GM18519 (cell line): ENCODE results near the gene CCDC24.

Experiments
- ATAC-seq: cut with Tn5 transposase; IDR thresholded peaks from one replicate; pipeline ENCODE4 v1.9.1; 2021; ENCODE audit warnings: mild to moderate bottlenecking, moderate library complexity; ENCODE audit not compliant: unreplicated experiment, low FRiP score

The CCDC24 gene

GRCh38 chr1:43991476-43992231 lies at the start of gene CCDC24:
TSS of gene CCDC24 (plus strand) at chr1:43991599. CDS start at chr1:43991879, 280 bp downstream.
- no peak for ATAC-seq

- no peak for ATAC-seq
These were observed 49.0 kb upstream of the CCDC24 start for GRCh38 chr1:43942411-43942810.

- no peak for ATAC-seq
These were observed 46.5 kb upstream of the CCDC24 start for GRCh38 chr1:43944860-43945259.

- no peak for ATAC-seq
These were observed 45.6 kb upstream of the CCDC24 start for GRCh38 chr1:43945674-43946235.

- peak; percentile 85 for ATAC-seq
These were observed 45.0 kb upstream of the CCDC24 start, which contains the start of gene IPO13 for GRCh38 chr1:43946236-43947060. TSS of gene IPO13 (plus strand) at chr1:43946950. CDS start at chr1:43947601, 651 bp downstream.

GRCh38 chr1:43947061-43947873 lies 44.1 kb upstream of the CCDC24 start:
- ATAC-seq, result no peak

- ATAC-seq, result no peak
These were observed 43.4 kb upstream of the CCDC24 start for GRCh38 chr1:43947874-43948437.

GRCh38 chr1:43949678-43950077 lies 41.7 kb upstream of the CCDC24 start:
- ATAC-seq, result no peak

- ATAC-seq, result no peak
These were observed 40.1 kb upstream of the CCDC24 start for GRCh38 chr1:43951021-43951985.

- no peak for ATAC-seq
These were observed 38.6 kb upstream of the CCDC24 start for GRCh38 chr1:43952731-43953346.

GRCh38 chr1:43953361-43953760 lies 38.0 kb upstream of the CCDC24 start:
- ATAC-seq, result no peak

GRCh38 chr1:43954036-43954435 lies 37.4 kb upstream of the CCDC24 start:
- no peak for ATAC-seq

- no peak for ATAC-seq
These were observed 35.2 kb upstream of the CCDC24 start for GRCh38 chr1:43956234-43956633.

GRCh38 chr1:43957407-43958040 lies 33.9 kb upstream of the CCDC24 start:
- ATAC-seq, result no peak

GRCh38 chr1:43958351-43959255 lies 32.8 kb upstream of the CCDC24 start:
- ATAC-seq, result no peak

GRCh38 chr1:43960798-43961197 lies 30.6 kb upstream of the CCDC24 start:
- no peak for ATAC-seq

GRCh38 chr1:43961692-43962091 lies 29.7 kb upstream of the CCDC24 start:
- ATAC-seq, result no peak
